NCI-H82 (cell line): ENCODE data around the gene HCFC1R1.

Experiments used
- DNase-seq: peaks from one replicate; lab custom pipeline; 2025; lab: John Stamatoyannopoulos, UW

The HCFC1R1 gene

DNA sequence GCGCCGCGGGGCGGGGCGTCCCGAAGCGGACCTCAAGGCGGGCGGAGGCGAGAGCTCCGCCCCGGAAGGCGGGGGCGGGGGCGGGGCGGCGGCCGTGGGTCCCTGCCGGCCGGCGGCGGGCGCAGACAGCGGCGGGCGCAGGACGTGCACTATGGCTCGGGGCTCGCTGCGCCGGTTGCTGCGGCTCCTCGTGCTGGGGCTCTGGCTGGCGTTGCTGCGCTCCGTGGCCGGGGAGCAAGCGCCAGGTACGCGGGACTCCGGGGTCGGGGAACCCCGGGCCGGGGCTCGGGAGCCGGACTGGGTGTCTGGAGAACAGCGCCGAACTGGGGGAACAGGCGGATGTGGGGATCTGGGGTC lies 3.5 kb downstream of the HCFC1R1 start, which contains the start of gene TNFRSF12A:
Gene TNFRSF12A, plus strand, starts transcription at position 122 of the 357 bp plus-strand sequence. Its CDS starts 30 bp downstream, at position 152.
- DNase-seq = peak; percentile 89

DNA sequence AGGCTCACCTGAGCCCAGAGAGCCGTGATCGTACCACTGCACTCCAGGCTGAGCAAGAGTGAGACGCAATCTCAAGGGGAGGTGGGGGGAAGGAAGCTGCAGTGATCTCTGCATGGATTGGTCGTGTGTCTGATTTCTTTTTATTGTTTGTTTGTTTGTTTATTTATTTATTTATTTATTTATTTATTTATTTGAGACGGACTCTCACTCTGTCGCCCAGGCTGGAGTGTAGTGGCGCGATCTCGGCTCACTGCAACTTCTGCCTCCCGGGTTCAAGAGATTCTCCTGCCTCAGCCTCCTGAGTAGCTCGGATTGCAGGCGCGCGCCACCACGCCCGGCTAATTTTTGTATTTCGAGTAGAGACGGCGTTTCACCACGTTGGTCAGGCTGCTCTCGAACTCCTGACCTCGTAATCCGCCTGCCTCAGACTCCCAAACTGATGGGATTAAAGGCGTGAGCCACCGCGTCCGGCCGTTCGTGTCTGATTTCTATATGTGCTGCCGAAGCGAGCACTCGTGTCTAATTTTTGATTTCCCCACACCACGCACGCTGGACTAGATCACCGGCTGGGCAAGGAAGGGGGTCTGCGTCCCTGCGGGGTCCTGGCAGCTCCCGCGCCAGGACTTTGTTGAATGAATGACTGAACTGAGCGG lies 4.0 kb downstream of the HCFC1R1 start:
- no peak for DNase-seq

DNA sequence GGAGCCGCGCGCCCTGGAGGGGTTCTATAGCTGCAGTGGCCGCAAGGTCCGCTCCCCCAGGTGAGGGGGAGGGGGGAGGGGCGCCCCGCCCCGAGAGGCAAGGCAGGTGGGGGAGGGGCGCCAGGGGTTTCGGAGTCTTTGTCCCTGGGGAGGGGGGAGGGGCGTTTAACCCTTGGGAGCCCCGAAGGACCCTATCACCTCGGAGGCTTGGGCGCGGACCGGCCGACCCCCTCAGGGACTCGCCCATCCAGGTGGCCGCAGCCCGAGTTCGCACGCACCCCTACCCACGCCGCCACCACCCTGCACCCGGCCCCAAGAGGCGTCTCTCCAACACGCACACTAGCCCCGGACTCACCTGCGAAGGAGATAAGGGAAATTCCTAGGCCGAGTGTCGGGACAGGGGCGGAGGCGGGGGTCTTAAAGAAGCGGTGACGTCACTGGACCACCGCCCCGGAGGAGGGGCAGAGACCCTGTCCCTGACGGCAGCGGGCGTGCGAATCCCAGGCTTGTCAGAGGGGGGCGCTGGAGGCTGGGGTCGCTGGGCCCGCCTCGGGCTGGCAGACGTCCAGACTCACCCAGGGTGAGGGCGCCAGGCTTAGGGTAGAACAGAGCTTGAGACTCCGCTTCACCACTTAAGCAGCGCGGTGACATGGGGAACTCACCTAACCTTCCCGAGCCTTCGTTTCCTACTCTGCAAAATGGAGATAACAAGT lies 5.8 kb downstream of the HCFC1R1 start, which contains the start of gene CLDN6:
Gene CLDN6, minus strand, starts transcription at position 390 of the 713 bp plus-strand sequence. CDS start 2,162 bp downstream, outside the sequence.
- DNase-seq = peak; percentile 83

DNA sequence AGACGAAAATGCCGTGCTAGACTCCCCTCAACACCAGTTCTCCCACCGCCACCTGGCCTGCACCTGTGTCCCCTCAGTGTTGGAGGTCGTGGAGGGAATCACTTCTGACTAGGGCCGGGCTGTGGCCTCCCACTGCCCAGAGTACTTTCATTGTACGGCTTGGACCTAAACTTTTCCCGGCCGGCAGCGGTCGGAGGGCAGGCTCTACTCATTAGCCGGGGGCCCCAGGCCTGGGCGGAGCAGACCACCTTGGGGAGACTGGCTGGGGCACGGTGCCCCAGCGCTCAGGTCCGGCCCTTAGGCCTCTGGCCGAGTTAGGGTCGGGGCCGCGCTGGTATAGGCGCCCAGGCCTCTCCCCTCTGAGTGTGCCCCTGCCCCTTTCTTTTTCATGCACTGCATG lies 6.4 kb downstream of the HCFC1R1 start:
- no peak for DNase-seq

DNA sequence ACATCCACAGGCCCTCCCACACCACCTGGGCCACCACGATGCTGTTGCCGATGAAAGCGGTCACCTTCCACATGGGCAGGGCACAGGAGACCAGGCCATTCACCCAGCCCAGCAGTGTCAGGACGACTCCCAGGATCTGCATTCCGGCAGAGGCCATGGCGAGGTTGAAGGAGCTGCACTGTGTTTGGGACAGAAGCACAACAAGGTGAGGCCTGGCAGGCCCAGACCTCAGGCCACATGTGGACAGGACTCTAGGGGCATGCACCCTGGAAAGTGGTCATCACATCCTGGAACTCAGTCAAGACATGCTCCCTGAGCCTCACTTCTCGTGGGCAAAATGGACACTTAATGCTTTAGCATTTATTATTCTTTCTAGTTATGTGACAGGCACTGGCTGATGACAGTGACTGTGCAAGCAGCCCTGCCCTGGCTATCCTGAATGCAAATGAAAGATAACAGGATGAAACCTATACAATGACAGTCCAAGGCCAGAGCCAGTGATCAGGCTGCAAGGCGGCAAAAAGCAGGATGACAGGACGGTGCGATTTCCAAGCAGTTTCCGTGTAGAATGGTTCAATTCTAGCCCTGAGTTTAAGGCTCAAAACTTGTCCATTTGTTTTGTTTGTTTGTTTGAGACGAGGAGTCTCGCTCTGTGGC lies 7.7 kb downstream of the HCFC1R1 start:
- DNase-seq = no peak

DNA sequence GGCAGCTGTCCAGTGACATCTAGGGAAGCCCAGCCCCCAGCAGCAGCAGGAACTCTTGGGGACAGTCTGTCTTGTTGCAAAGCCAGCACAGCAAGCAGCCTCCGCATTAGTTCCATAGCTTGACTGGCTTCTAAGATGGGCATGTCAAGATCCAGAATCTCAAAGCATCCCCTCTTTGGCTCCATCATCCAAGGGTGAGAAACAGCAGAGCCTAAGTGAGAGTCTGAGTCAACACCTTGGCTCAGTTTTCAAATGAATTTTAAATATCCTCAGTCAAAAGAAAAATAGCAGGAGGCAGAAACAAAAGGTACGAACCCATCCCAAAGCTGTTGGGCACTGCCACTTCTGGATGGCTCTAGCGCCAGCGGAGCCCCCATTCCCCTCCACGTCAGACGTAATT lies 8.8 kb downstream of the HCFC1R1 start:
- DNase-seq = no peak

DNA sequence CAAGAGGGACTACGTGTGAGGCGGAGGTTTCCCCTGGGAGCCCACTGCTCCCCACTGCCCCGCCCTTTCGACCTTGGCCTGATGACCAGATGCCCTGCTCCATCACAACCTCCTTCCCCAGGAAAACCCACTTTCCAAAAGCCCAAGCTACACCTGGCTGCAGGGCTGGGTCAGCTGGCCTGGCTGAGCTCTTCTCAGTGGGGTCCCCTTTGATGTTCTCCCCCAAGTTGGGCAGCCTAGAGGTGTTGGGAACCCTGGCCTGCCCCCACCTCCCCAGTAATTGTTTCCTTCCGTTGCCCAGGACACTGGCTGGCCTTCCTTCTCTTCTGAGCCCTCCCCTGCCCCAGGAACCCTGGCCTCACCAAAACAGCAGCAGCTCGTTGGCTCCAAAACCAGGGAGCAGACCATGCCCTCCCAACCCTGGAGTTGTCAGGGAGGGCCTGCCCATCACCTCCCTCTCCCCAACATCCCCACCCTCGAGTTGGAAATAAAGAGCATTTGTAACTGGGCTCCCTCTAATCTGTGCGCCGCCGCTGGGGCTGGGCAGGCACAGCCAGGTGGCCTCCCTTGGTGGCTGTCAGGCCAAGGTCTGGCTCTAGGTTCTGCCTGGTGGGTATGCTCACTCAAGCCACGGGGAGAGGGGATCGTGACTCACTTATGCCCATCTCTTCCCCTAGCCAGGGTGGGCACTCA lies 9.6 kb downstream of the HCFC1R1 start:
- DNase-seq = peak; percentile 19

DNA sequence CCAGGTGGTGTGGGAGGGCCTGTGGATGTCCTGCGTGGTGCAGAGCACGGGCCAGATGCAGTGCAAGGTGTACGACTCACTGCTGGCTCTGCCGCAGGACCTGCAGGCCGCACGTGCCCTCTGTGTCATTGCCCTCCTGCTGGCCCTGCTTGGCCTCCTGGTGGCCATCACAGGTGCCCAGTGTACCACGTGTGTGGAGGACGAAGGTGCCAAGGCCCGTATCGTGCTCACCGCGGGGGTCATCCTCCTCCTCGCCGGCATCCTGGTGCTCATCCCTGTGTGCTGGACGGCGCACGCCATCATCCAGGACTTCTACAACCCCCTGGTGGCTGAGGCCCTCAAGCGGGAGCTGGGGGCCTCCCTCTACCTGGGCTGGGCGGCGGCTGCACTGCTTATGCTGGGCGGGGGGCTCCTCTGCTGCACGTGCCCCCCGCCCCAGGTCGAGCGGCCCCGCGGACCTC lies 10.2 kb downstream of the HCFC1R1 start:
- no peak for DNase-seq

DNA sequence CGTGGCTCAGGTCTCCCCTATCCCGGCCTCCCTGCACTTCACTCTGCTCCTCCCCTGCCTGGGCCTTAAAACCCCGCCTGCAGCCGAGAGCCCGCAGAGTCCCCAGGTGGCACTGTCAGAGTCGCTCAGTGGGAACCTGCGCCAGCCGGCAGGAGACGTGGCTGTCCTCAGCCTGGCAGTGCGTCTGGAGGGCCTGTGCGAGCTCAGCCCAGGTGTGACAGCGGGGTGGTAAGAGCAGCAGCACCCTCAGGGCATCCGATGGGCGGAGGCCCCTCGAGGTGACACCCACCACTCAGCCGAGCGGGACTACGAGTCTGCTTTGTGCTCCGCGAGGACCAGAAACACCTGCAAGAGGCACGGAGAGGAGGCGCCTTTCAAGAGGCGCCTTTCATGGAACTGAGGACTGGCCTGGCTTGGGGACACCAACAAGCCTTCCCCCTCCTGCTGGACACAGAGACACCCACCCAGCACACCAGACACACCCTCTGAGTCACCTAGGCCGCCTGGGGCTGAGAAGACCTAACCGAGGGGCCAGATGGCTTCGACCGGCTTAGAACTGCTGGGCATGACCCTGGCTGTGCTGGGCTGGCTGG lies 10.8 kb downstream of the HCFC1R1 start, which contains the start of gene CLDN9:
Gene CLDN9, plus strand, starts transcription at position 96 of the 593 bp plus-strand sequence. Its CDS starts 440 bp downstream, at position 536.
- DNase-seq = no peak

DNA sequence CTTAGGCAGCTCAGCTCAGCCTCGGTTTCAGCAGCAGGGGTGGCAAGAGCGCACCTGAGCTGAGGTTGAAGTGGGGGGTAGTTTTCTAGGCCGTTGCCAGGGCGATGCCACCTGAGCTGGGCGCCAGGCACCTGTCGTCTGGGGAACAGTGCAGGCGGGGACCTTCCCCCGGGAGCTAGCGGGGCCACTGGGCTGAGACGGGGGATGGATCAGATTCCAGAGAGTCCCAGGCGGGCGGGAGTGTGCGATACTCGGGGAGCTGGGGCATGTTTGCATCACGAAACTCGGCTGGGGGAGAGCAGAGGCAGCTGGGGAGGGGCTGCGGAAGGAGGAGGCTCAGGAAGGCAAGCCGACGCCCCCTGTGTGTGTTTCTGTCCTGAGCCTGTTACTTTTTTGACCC lies 11.5 kb downstream of the HCFC1R1 start:
- no peak for DNase-seq

DNA sequence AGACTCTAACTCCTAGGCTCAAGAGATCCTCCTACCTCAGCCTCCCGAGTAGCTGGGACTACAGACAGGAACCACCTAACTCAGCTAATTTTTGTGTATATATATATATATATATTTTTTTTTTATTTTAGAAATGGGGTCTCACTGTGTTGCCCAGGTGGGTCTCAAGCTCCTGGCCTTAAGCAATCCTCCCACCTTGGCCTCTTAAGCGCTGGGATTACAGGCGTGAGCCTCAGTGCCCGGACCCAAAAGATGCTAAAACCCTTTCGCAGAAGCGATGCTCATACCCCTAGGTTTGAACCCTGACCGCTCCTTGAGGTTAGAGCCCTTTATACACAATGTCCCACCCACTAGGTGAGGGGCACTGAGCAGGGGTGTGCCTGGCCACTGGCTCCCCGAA lies 13.2 kb downstream of the HCFC1R1 start:
- no peak for DNase-seq

DNA sequence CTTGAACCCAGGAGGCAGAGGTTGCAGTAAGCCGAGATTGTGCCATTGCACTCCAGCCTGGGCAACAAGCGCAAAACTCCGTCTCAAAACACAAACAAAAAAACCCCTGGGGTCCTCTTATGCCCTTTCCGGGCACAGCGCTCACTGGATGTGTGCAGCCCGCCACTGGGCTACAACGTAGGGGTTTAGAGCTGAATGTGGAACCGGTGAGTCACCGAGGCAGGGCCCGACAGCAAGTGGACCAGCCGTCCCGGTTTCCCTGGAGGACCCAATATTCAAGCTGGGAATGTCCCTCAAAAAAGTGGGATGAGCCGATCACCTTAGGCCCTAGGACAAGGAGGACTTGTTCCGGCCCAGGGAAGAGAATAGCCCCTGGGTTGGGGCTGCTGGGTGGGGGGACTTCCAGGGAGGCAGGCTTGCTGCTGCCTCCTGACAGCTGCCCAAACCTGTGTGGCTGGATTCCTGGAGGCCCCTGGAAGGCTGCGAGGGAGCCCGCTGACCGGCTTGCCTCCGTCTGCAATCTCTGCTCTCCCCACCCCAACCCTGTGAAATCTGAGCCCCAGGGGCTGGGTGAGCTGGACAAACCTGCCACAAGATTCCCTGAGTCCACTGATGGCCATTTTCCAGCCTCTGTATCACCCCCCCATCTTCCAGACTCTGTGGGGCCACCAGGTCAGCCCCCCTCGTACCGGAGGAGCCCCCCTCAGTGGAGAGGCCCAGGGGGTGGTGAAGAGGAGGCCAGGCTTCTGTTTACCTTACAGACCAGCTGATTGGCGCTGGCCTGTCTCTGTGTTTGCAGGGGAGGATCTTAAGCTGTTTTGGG lies 14.0 kb downstream of the HCFC1R1 start:
- DNase-seq = no peak

DNA sequence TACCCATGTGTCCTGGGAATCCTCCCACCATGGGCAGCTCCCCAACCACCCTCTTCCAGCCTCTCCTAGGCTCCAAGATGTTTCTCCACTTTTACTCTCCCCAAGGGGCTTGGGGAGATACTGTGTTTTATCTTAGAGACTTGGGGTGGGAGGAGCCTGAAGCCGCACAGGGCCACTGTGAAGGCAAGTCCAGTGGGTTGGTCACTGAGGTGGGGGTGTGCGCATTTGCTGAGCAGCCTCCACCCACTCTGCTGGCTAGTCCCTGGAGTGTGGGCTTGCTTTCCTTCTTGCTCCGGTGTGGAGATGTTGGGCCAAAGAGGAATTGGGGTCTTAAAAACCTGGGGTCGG lies 15.1 kb downstream of the HCFC1R1 start:
- DNase-seq = no peak

DNA sequence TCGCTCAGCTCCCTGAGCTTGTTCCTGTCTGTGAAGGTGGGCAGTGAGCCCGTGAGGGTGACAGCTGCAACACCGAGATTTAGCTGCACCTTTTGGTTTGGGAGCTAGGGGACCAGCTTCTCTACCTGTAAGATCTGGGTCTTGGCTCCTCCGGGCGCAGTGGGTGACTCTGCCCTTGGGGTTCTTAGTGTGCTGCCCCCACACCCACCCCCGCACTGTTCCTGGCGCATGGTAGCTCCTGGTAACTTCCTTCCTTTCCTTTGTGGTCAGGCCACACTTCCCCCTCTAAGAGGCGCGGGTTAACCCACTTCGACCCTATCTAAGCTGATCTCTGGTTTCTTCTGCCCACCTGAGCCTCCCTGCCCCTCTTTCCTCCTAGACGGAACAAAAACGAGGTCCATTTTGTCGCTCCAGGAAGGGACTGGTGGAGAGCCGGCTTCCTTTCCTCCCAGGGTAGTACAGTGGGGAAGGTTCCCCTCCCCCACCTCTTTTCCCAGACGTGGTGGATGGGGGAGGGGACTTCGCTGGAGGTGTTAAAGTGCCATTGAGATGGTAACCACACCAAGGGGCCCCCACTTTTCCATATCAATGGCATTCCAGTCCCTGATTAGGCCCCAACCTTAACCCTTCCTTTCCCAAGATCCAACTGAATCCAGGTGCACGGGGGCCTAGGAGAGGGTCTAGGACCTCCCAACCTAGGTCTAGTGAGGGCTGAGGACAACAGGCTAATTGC lies 15.6 kb downstream of the HCFC1R1 start:
- DNase-seq = no peak

DNA sequence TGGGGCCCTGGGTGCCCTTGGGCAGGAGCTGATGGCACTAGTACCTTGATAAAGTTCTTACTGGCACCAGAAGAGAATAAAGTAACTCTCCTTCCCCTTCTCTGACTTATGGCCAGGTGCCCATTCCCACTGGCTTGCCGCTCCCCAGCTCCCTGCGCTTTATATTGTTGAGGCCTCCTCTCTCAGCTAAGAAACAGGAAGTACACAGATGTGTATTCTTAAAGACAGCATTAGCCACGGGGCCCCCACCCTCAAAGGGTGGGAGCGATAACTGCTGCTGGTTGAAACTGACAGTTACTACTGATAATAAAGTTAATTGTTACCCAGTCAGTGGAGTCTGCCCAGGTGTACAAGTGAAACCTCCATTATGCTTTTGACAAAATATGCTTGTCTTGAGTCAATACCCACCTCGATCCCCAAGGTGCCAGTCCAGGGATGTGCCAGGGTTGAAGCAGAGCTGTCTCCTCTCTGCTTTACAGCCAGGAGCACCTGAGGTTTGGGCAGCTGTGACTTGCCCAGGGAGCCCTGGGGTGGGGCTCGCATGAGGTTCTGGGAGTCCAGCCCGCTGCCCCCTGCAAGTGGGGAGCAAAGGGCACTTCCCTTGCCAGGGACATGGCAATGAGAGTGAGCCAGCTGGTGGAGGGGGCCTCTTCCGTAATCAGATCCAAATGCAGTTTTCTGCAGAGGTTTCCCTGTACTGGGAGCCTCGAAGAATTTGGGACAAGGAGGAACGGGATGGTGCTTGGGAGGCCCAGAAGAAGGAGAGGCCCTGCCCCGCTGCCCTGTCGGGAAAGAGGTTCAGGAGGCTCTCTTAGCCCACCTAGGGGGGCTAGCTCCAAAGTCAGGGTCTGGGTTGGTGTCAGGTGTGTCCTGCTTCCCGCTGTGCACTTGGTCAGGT lies 16.4 kb downstream of the HCFC1R1 start:
- DNase-seq = no peak

DNA sequence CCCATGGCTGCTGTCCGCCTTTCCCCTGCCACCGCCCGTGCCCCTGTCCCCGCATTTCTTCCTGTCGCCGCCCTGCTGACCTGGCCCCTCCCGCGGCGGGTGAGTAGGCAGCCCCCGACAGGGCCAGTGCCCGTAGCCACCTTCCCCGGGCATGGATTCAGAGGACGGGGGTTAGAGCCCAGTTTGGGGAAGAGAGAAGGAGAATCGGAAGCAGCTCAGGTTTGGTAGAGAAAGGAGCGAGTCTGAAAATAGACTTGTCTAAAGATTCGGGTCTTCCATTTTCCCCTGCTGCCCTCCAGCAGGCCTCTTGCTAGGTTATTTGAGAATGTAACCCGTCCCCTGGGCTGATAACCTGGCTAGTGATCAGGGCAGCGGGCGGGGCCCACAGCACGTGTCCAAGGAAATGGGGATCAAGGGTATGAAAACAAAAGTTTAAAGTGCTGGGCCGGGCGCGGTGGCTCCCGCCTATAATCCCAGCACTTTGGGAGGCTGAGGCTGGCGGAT lies 18.9 kb downstream of the HCFC1R1 start:
- peak; percentile 51 for DNase-seq

DNA sequence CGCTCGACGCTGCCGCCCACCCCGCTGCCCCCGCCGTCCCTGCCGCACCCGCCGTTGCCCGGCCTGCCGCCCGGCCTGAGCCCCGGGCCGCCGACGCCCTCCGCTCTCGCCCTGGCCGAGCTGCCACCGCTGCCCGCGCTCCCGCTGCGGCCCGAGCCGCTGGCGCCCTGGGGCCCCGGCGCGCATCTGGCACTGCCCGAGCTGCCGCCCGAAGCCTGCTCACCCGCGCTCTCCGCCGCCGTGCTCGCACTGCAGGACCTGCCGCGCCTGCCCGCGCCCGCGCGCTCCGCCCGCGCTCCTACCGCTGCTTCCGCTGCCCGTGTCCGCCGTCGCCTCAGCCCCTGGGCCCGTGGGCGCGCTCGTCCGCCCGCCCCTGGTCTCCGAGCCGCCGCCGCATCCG lies 19.4 kb downstream of the HCFC1R1 start:
- peak; percentile 33 for DNase-seq

DNA sequence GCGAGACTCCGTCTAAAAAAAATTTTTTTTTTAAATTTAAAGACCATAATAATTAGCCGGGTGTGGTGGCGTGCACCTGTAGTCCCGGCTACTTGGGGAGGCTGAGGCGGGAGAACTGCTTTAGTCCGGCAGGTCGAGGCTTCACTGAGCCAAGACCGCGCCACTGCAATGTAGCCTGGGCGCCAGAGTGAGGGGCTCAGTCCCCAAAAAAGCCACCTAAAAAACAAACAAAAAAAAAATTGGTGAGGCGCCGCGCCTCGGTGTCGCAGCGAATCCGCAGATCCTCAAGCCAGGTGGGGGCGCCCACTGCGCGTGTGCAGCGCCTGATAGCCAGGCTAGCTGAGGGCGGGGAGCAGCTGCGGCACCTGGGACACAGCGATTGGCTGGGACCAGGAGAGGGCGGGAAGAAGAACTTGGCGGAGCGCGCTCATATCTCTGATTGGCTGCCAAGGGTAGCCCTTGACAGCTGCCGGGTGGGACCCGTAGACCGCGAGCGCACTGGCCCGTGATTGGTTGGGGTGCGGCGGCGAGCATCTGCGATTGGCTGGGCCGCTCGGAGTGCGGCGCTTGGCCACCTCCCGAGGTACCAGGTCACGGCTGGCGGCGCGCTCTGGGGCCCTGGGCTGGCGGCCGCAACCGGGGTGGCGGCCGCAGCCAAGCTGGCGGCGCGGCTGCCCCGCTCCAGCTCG lies 20.0 kb downstream of the HCFC1R1 start:
- peak; percentile 100 for DNase-seq
